GM12865 (cell line): ENCODE results near the gene CSNK1G2.

Experiments used
- DNase-seq: peaks from one replicate; pipeline ENCODE4 v3.0.0; 2010; ENCODE audit warnings: low read depth
- H3K4me3 ChIP-seq: 2 replicates; pipeline ENCODE4 v1.5.1; 2011; ENCODE audit warnings: mild to moderate bottlenecking, low read depth, low read length, control low read depth
- CTCF ChIP-seq: IDR thresholded peaks from 2 replicates; pipeline ENCODE4 v1.5.1; 2011; ENCODE audit warnings: low read length, control low read depth, low read depth, inconsistent platforms; ENCODE audit not compliant: insufficient read depth; ENCODE audit errors: missing control alignments

The CSNK1G2 gene

GRCh38 chr19:1992759-1993260, 51.8 kb downstream of the CSNK1G2 start:
- no peak for TF ChIP-seq CTCF
- no peak for DNase-seq
- no peak overlapping the region for H3K4me3 ChIP-seq

DNA sequence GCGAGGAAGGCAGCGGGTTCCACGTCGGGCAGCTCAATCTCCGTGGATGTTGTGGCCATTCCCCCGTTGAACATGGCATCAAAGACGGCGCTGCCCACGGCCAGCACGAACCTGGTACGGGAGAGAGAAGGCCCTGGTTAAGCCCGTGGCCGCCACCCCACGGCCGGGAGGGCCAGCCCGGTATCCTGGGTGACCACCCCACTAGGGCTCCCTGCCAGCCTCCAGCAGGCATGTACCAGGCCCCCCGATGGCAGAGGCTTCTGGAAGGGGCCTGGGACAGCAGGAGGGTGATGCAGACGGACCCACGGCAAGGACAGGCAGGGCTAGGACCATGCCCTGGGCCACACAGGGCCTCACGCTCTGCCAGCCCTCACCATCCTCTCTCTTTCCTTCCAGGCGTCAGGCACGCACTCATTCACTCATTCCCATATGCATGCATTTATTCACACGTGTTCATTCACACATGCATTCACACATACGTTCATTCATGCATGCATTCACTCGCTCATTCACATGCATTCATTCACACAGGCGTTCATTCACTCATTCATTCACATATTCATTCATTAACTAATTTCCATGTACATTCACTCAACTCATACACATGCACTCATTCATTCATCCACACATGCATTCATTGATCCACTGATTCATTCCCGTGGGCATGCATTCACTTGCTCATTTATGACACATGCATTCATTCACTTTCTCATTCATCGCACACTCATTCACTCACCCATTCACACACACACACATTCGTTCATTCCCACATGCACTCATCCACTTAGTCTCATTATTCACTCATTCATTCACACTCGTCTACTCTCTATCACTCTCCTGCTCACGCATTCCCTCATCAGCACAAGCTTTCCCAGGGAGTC, 56.6 kb downstream of the CSNK1G2 start:
- no peak for TF ChIP-seq CTCF
- no peak for DNase-seq
- no peak overlapping the region for H3K4me3 ChIP-seq

DNA sequence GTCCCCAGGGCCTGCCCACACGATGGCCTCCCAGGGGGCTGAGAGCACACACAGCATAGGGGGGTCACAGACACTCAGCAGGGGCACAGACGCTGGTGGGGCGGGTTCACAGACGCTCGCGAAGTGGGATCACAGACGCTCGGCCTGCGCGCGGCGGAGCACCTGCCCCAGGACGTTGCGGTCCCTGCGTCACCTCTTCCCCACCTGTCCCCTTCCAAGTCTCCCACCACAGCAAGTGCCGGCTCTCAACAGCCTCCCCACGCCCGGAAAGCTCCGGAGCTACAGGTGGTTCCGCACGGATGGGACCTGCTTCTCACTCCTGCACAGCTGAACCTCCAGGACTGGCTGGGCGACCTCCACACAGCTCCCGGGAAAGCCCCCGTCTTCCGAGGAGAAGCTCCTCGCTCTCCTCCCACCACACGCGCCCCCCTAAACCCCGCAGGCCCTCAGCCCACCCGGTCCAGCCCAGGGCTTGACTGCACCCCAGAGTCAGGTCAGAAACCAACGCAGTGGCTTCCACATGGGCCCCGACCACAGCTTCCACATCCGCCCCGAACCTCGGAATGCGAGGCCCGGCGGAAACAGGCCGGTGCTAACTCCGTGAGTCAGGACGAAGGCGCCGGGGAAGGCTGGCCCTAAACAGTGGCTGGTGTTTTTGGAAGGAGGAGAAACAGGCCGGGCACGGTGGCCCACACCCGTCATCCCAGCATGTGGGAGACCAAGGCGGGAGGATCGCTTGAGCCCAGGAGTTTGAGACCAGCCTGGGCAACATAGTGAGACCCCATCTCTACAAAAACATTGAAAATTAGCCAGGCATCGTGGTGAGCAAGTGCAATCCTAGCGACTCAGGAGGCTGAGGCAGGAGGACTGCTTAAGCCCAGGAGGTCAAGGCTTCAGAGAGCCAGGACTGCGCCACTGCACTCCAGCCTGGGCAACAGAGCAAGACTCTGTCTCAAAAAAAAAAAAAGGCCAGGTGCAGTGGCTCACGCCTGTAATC, 58.0 kb downstream of the CSNK1G2 start:
- peak; percentile 41 for DNase-seq
- TF ChIP-seq CTCF = no peak
- H3K4me3 ChIP-seq = no peak overlapping the region

DNA sequence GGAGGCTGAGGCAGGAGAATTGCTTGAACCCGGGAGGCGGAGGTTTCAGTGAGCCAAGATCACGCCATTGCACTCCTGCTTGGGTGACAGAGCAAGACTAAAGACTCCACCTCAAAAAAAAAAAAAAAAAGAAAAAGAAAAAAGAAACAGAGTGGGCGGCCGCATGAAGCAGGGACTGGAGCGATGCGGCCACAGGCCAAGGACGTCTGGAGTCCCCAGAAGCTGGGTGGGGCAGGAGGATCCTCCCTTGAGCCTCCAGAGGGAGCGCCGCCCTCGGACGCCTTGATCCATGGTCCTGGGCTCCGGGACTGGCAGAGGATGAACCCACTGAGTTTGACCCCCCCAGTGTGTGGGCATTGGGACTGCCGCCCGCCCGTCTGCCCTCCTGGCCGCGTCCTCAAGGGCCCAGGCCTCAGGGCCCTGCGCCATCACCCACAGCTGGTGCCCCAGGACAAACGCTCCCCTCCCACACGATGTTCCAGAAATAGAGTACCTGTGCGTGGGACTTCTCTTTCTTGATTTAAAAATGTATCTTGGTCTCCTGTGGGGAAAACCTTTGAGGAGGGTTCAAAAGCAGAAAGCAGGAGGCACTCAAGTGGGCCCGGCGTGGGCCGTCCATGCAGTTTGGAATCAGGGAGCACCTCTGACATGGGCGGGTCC, 59.0 kb downstream of the CSNK1G2 start:
- no peak overlapping the region for H3K4me3 ChIP-seq
- peak; percentile 48 for DNase-seq
- TF ChIP-seq CTCF = no peak

DNA sequence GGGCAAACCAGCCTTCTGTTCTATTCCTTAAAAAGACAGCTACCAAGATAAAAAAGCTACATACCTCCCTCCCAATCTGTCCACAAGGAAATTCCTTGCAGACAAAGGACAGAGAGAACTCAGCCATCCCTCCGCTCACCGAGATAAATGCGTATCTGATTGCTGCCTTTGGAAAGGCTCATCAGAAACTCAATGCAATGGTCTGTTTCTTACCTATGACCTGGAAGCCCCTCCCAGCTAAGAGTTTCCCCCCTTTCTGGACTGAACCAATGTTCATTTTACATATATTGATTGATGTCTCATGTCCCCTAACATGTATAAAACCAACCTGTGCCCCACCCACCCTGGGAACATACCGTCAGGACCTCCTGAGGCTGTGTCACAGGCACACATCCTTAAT, 62.9 kb downstream of the CSNK1G2 start:
- DNase-seq = no peak
- TF ChIP-seq CTCF = no peak
- H3K4me3 ChIP-seq = no peak overlapping the region

GRCh38 chr19:2010135-2010668, 69.2 kb downstream of the CSNK1G2 start:
- DNase-seq = no peak
- TF ChIP-seq CTCF = no peak
- H3K4me3 ChIP-seq = no peak overlapping the region
